OCI-LY1 (cell line): Measurements from ENCODE around the gene GNG12.

Experiments
- H2AFZ ChIP-seq: fragments of 200-600 bp; sonication (generic), shearing (Covaris generic); 2 replicates; pipeline ENCODE4 v1.6.0; 2014; ENCODE audit warnings: antibody characterized with exemption, mild to moderate bottlenecking, low read length
- H3F3A ChIP-seq: fragments of 200-600 bp; sonication (generic), shearing (Covaris generic); 2 replicates; pipeline ENCODE4 v1.6.0; 2014; ENCODE audit warnings: mild to moderate bottlenecking, antibody characterized with exemption, low read length, moderate library complexity; ENCODE audit not compliant: insufficient read depth
- H3K27ac ChIP-seq: fragments of 200-600 bp; sonication (generic); 2 replicates; pipeline ENCODE4 v1.5.1; 2014; ENCODE audit warnings: low read length, mixed run types, mild to moderate bottlenecking, low read depth; ENCODE audit not compliant: poor library complexity, severe bottlenecking
- H3K27me3 ChIP-seq: fragments of 200-600 bp; sonication (generic); 2 replicates; pipeline ENCODE4 v1.6.0; 2014; ENCODE audit warnings: antibody characterized with exemption, mild to moderate bottlenecking, low read length, moderate library complexity; ENCODE audit not compliant: insufficient read depth
- H3K36me3 ChIP-seq: fragments of 200-600 bp; sonication (generic); 2 replicates; pipeline ENCODE4 v1.6.1; 2014; ENCODE audit warnings: mild to moderate bottlenecking, antibody characterized with exemption, low read length, moderate library complexity, mixed read lengths; ENCODE audit not compliant: insufficient read depth
- H3K4me1 ChIP-seq: fragments of 200-600 bp; sonication (generic); 2 replicates; pipeline ENCODE4 v1.5.1; 2014; ENCODE audit warnings: mild to moderate bottlenecking, low read length, moderate library complexity; ENCODE audit not compliant: insufficient read depth, severe bottlenecking
- H3K4me2 ChIP-seq: fragments of 200-600 bp; sonication (generic), shearing (Covaris generic); 2 replicates; pipeline ENCODE4 v1.6.1; 2014; ENCODE audit warnings: low read length
- H3K4me3 ChIP-seq: fragments of 200-600 bp; sonication (generic); 2 replicates; pipeline ENCODE4 v1.5.1; 2014; ENCODE audit warnings: low read length, low read depth, mild to moderate bottlenecking, mixed read lengths; ENCODE audit not compliant: poor library complexity, severe bottlenecking
- H3K79me2 ChIP-seq: fragments of 200-600 bp; shearing (Covaris generic); 2 replicates; pipeline ENCODE4 v1.6.1; 2016; ENCODE audit warnings: mixed run types, low read length, mixed read lengths; ENCODE audit not compliant: insufficient read depth
- H3K9ac ChIP-seq: fragments of 200-600 bp; sonication (generic), shearing (Covaris generic); 2 replicates; pipeline ENCODE4 v1.6.1; 2014; ENCODE audit warnings: mild to moderate bottlenecking, low read length, mixed read lengths
- H3K9me2 ChIP-seq: fragments of 200-600 bp; sonication (generic), shearing (Covaris generic); 2 replicates; pipeline ENCODE4 v1.6.1; 2014; ENCODE audit warnings: low read depth, mild to moderate bottlenecking, low read length, mixed read lengths
- H3K9me3 ChIP-seq: fragments of 200-600 bp; shearing (Covaris generic); 2 replicates; pipeline ENCODE4 v1.6.1; 2014; ENCODE audit warnings: low read length, mixed read lengths
- H4K20me1 ChIP-seq: fragments of 200-600 bp; sonication (generic), shearing (Covaris generic); 2 replicates; pipeline ENCODE4 v1.6.0; 2016; ENCODE audit warnings: mild to moderate bottlenecking, low read length; ENCODE audit not compliant: insufficient read depth
- EZH2 ChIP-seq: fragments of 200-600 bp; sonication (generic), shearing (Covaris generic); IDR thresholded peaks from 2 replicates; pipeline ENCODE4 v1.8.0; 2017; ENCODE audit warnings: borderline replicate concordance, mixed run types, mild to moderate bottlenecking, antibody characterized with exemption, low read length, moderate library complexity, mixed read lengths
- TF ChIP-seq, protein P1 (sequence below): fragments of 200-600 bp; sonication (generic), shearing (Covaris generic); IDR thresholded peaks from 2 replicates; pipeline ENCODE4 v1.5.1; 2017; ENCODE audit warnings: mild to moderate bottlenecking, antibody characterized with exemption, low read length, moderate library complexity, mixed read lengths

Gene GNG12

GRCh38 chr1:67686267-67687197, 146.7 kb downstream of the GNG12 start:
- no peak overlapping the region for H2AFZ ChIP-seq
- peak overlapping the region; percentile 91 for H3K4me3 ChIP-seq
- peaks cover 56% of the 10 kb centered on the region for H3K36me3 ChIP-seq
- H3K27ac ChIP-seq = peak overlapping the region; percentile 82
- peaks cover 21% of the 10 kb centered on the region for H3F3A ChIP-seq
- no peak for TF ChIP-seq EZH2
- TF ChIP-seq, protein P1, sequence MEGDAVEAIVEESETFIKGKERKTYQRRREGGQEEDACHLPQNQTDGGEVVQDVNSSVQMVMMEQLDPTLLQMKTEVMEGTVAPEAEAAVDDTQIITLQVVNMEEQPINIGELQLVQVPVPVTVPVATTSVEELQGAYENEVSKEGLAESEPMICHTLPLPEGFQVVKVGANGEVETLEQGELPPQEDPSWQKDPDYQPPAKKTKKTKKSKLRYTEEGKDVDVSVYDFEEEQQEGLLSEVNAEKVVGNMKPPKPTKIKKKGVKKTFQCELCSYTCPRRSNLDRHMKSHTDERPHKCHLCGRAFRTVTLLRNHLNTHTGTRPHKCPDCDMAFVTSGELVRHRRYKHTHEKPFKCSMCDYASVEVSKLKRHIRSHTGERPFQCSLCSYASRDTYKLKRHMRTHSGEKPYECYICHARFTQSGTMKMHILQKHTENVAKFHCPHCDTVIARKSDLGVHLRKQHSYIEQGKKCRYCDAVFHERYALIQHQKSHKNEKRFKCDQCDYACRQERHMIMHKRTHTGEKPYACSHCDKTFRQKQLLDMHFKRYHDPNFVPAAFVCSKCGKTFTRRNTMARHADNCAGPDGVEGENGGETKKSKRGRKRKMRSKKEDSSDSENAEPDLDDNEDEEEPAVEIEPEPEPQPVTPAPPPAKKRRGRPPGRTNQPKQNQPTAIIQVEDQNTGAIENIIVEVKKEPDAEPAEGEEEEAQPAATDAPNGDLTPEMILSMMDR = no peak
- peak overlapping the region; percentile 97 for H3K9ac ChIP-seq
- H3K79me2 ChIP-seq = peaks cover 23% of the 10 kb centered on the region
- H3K4me2 ChIP-seq = peak overlapping the region; percentile 86
- no peaks in the 10 kb centered on the region for H3K27me3 ChIP-seq
- H3K9me3 ChIP-seq = no peaks in the 10 kb centered on the region
- H3K9me2 ChIP-seq = no peaks in the 10 kb centered on the region
- peaks cover 57% of the 10 kb centered on the region for H3K4me1 ChIP-seq
- H4K20me1 ChIP-seq = no peaks in the 10 kb centered on the region

GRCh38 chr1:67685558-67686266, 147.6 kb downstream of the GNG12 start:
- no peak overlapping the region for H2AFZ ChIP-seq
- peak overlapping the region; percentile 97 for H3K9ac ChIP-seq
- peaks cover 63% of the 10 kb centered on the region for H3K4me1 ChIP-seq
- peaks cover 17% of the 10 kb centered on the region for H3F3A ChIP-seq
- TF ChIP-seq, protein P1 = no peak
- no peak for TF ChIP-seq EZH2
- peak overlapping the region; percentile 91 for H3K4me3 ChIP-seq
- no peaks in the 10 kb centered on the region for H3K9me2 ChIP-seq
- H3K27me3 ChIP-seq = no peaks in the 10 kb centered on the region
- H3K9me3 ChIP-seq = no peaks in the 10 kb centered on the region
- H4K20me1 ChIP-seq = no peaks in the 10 kb centered on the region
- peaks cover 23% of the 10 kb centered on the region for H3K79me2 ChIP-seq
- peak overlapping the region; percentile 82 for H3K27ac ChIP-seq
- H3K36me3 ChIP-seq = peaks cover 51% of the 10 kb centered on the region
- H3K4me2 ChIP-seq = peak overlapping the region; percentile 86

- H3K36me3 ChIP-seq = peaks cover 49% of the 10 kb centered on the region
- no peak for TF ChIP-seq EZH2
- TF ChIP-seq, protein P1 = no peak
- peak within 1 kb of the TSS; percentile 86 for H3K4me2 ChIP-seq
- peak within 1 kb of the TSS; percentile 91 for H3K4me3 ChIP-seq
- H4K20me1 ChIP-seq = no peaks in the 10 kb centered on the region
- H3K27me3 ChIP-seq = no peaks in the 10 kb centered on the region
- H3K27ac ChIP-seq = peak within 1 kb of the TSS; percentile 85
- peak within 1 kb of the TSS; percentile 97 for H3K9ac ChIP-seq
- peaks cover 64% of the 10 kb centered on the region for H3K4me1 ChIP-seq
- peaks cover 23% of the 10 kb centered on the region for H3K79me2 ChIP-seq
- H3F3A ChIP-seq = peaks cover 14% of the 10 kb centered on the region; the same call in 1 of the 2 replicates
- no peaks in the 10 kb centered on the region for H3K9me2 ChIP-seq
- H3K9me3 ChIP-seq = no peaks in the 10 kb centered on the region
- H2AFZ ChIP-seq = no peak within 1 kb of the TSS
Observed at GRCh38 chr1:67685067-67685557, 148.2 kb downstream of the GNG12 start, which contains the start of gene GADD45A. GADD45A (plus strand) TSS chr1:67685201; CDS start chr1:67685495, 294 bp downstream.
